Transverse colon (tissue), 3 donors: Measurements from ENCODE around the gene CAPN15.
A peak's percentile ranks its signal among the peaks of the same experiment; 100 is the strongest.

Experiments used
- POLR2A ChIP-seq: fragments of 450-650 bp; IDR thresholded peaks from one replicate; pipeline ENCODE4 v1.6.1; 2016; ENCODE audit warnings: antibody characterized with exemption, mild to moderate bottlenecking, moderate library complexity
- TF ChIP-seq, protein P1 (sequence below), 5 experiments: fragments of 200-600 bp in 3 of 5; fragments of 450-650 bp in 2 of 5; sonication (generic) in 3 of 5; IDR thresholded peaks; 1 replicate in 2 of 5; 2 replicates in 3 of 5; pipeline ENCODE4 v1.5.1; 2016 to 2017; ENCODE audit warnings: antibody characterized with exemption in 5 of 5, inconsistent platforms in 3 of 5, mild to moderate bottlenecking in 2 of 5, moderate library complexity in 1 of 5

DNA sequence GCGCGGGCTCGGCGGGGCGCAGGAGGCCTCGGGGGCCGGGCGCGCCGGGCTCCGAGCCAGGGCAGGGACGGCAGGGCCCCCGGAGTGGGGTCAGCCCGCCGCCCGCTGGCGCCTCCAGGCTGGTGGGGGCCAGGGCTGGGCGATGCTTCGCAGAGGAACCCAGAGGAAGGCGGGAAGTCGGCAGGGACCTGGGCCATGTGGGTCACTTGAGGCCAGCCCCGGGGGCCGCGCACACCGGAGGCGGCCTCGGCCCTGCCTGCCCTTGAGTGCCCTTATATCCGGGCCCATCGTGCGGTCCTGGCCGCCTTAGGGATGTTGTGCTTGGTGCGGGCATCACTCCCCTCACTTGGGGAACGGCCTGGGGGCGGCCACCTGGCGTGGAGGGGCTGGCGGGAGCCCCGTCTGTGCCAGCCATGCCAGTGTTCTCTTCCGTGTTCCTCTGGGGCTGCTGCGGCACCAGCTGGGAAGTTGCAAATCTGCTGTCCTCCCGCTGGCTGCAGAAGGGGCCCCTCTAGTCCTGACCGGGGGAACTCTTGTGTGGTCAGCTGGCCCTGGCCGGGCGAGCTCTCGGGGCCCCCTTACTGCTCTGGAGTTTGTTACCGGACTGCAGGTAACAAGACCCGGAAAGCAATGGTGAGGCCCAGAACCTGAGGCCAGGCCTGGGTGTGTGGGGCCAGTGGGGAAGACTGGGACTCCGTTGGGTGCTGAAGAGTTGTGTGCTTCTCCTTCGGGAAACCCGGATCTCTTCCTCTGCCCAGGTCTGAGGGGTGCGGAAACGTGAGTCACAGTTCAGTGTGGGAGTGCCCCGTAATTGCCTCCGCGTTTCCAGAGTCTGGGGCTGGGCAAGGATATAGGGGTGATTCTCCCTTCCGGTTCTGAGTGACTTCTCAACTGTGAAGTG, 849 bp downstream of the CAPN15 start:
- peak; percentile 96 for TF ChIP-seq POLR2A
- TF ChIP-seq, protein P1, sequence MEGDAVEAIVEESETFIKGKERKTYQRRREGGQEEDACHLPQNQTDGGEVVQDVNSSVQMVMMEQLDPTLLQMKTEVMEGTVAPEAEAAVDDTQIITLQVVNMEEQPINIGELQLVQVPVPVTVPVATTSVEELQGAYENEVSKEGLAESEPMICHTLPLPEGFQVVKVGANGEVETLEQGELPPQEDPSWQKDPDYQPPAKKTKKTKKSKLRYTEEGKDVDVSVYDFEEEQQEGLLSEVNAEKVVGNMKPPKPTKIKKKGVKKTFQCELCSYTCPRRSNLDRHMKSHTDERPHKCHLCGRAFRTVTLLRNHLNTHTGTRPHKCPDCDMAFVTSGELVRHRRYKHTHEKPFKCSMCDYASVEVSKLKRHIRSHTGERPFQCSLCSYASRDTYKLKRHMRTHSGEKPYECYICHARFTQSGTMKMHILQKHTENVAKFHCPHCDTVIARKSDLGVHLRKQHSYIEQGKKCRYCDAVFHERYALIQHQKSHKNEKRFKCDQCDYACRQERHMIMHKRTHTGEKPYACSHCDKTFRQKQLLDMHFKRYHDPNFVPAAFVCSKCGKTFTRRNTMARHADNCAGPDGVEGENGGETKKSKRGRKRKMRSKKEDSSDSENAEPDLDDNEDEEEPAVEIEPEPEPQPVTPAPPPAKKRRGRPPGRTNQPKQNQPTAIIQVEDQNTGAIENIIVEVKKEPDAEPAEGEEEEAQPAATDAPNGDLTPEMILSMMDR (IDR thresholded peaks at IDR 0.05): no peak
